Pancreas (tissue), 10 donors: Measurements from ENCODE around the gene BMAL1. TPM values are rescaled to one million over a fixed set of nuclear protein-coding genes. Genes with fewer than 3 reads are reported as not detected.

Source experiments
- ATAC-seq, 4 donors: fragments of 200-7000 bp; cut with Tn5 transposase; one replicate each; pipeline versions ENCODE4 v1.8.0 to v1.9.1; 2020; ENCODE audit warnings: mild to moderate bottlenecking in 4 of 4, moderate library complexity in 4 of 4
- DNase-seq, 6 donors: peaks; one replicate each; pipeline ENCODE4 v3.0.0-alpha.2; 2020
- FAIRE-seq: peaks from 2 replicates; lab custom pipeline; 2012; peaks lifted over from hg19 to GRCh38; lab: Jason Lieb, UNC
- H3K27ac ChIP-seq, 4 donors: fragments of 200-600 bp; sonication (generic); 1 replicate in 3 of 4; 2 replicates in 1 of 4; pipeline versions ENCODE4 v1.5.0 to v1.8.0; 2020
- H3K27me3 ChIP-seq, 4 donors: fragments of 200-600 bp; one replicate each; pipeline ENCODE4 v1.8.0; 2021
- H3K36me3 ChIP-seq, 3 donors: fragments of 200-600 bp; sonication (generic) in 1 of 3; one replicate each; pipeline versions ENCODE4 v1.5.0 to v1.8.0; 2020 to 2021
- H3K4me1 ChIP-seq, 3 donors: fragments of 200-600 bp; one replicate each; pipeline ENCODE4 v1.8.0; 2021
- H3K4me3 ChIP-seq, 4 donors: fragments of 200-600 bp; sonication (generic) in 2 of 4; one replicate each; pipeline versions ENCODE4 v1.5.0 to v1.8.0; 2020 to 2021
- H3K9me3 ChIP-seq, 4 donors: fragments of 200-600 bp; one replicate each; pipeline ENCODE4 v1.8.0; 2021
- CTCF ChIP-seq, 4 donors: fragments of 200-600 bp; sonication (generic) in 3 of 4; IDR thresholded peaks; one replicate each; pipeline versions ENCODE4 v1.5.0 to v1.8.0; 2021; ENCODE audit warnings: antibody characterized with exemption in 4 of 4
- WGBS, 2 donors: extraction: QIAGEN DNeasy Blood & Tissue Kit; methylation state at CpG; one replicate each; pipeline ENCODE4 v1.1.7; 2013; 5-methylcytosine and 5-hydroxymethylcytosine counted together
- intact Hi-C, 3 donors: fragments of 100-400 bp; cut with DNase I; formaldehyde crosslinking; loops; one replicate each; pipeline versions ENCODE4 v1.11.1 to v1.14.2; 2022
- polyA plus RNA-seq, 2 donors: library from polyadenylated mRNA; stranded (reverse); fragments of 200-250 nt; gene quantifications; one replicate each; pipeline ENCODE4 v1.2.3, GENCODE V29; 2013
- total RNA-seq, 6 donors: library from RNA; stranded (reverse); fragmentation: NEBNext Ultra II Directional in 4 of 6; extraction: Animal tissue kit (Norgen Biotek cat#: 25700) in 4 of 6; gene quantifications; one replicate each; pipeline versions ENCODE4 v1.2.1 to v1.2.4, GENCODE V29; 2021 to 2023
- donor health status: healthy with polysubstance abuse.
- donor health status: DM: no; HTN: no; CAD: no; lungs with moderate emphysema.
- donor health status: DM: no; HTN: no; CAD: no.
- donor health status: control.
- donor health status: control.
- donor health status: Bipolar disorder and iron deficiency.
- donor health status: DM: yes; HTN: yes; CAD: no.
- donor health status: DM: no; HTN: no; CAD: no.
- donor health status: DM: no; HTN: no; CAD: no.
- donor health status: DM: yes; HTN: yes; CAD: no.

Gene BMAL1
- total and polyA plus RNA-seq, 8 donors, result 6.1 to 17.3 (median 12.5) TPM

DNA sequence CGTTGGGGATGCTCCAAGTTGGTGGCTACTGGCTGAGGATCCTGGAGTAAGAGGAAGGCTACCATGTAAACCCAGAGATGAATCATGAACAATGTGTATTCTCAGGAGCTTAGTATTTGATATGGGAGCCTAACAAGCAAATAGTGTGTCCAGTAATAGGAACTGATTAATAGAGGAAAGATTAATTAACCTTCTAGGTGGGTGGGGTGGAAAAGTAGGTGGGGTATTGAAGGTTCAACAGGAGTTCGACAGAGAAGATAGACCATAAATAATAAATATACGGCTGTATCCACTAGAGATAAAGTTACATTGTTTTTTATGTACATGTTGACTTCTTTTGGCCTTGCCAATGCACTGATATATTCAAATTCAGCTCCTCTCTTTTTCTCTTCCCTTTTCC, 43.1 kb downstream of the BMAL1 start:
- ATAC-seq (no peak), FAIRE-seq (no peak), DNase-seq (no peak)
- Histone ChIP-seq H3K9me3 (no peaks in the 10 kb centered on the region), H3K27me3 (no peaks in the 10 kb centered on the region), H3K36me3 (no peaks in the 10 kb centered on the region), H3K4me3 (no peak overlapping the region), H3K4me1 (peaks cover 0 to 4% (median 4%) of the 10 kb centered on the region in 3 donors), H3K27ac (no peak overlapping the region)
- no peak for TF ChIP-seq CTCF (IDR thresholded peaks at IDR 0.05)
- intact Hi-C loops, result loop anchor here in 1 of 3 donors (5.0 kb wide), 1 partner anchor 38 kb away; no protein-coding TSS in a partner anchor
- 74 to 90% methylated on average over 3 of the region's 3 CpGs for WGBS, 2 donors

DNA sequence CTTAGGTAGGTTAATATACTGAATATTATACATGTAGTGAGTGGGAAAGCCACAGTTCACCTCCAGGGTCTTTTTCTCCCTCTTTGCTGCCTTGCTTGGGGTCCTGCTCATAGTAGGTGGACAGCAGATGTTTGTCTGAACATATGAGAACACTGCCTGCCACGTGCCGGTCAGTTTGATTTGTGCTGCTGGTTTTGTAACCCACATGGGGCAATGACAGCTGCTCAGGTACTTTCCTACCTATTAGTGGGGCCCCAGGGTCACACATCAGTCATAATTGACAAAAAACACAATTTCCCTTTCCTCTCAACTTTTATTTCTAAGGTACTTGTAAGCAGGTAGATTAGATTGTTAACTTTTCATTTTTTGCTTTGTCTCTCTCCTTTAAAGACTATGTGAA, 43.8 kb downstream of the BMAL1 start:
- FAIRE-seq (no peak), DNase-seq (no peak), ATAC-seq (no peak)
- Histone ChIP-seq H3K27me3 (no peaks in the 10 kb centered on the region), H3K4me1 (peaks cover 0 to 4% (median 4%) of the 10 kb centered on the region in 3 donors), H3K9me3 (no peaks in the 10 kb centered on the region), H3K4me3 (no peak overlapping the region), H3K27ac (no peak overlapping the region), H3K36me3 (no peaks in the 10 kb centered on the region)
- TF ChIP-seq CTCF (IDR thresholded peaks at IDR 0.05), result no peak
- intact Hi-C loops, result loop anchor here in 1 of 3 donors (5.0 kb wide), 1 partner anchor 39 kb away; no protein-coding TSS in a partner anchor
- 80 to 82% methylated on average over 2 of the region's 2 CpGs for WGBS, 2 donors

DNA sequence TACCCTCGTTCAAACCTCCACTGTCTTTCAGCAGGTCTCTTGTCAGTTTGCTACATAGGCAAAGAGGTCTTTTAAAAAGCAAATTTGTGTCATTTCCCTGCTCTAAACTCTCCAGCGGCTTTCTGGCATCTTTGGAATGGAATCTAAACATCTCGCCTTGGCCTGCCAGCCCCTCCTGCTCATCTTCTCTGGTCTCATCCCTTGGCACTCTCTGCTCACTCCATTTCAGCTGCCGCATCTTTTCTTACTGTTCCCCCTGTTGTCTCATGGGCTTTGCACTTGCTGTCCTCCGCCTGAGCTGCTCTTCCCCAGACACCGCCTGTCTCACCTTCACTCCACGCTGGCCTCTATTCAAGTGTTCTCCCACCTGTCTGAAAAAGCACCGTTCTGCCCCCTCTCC, 46.6 kb downstream of the BMAL1 start:
- WGBS, 2 donors, result 92 to 95% methylated on average over 8 of the region's 8 CpGs
- no peak overlapping the region for H3K4me3 ChIP-seq
- ATAC-seq (no peak), FAIRE-seq (no peak), DNase-seq (no peak)
- H3K27me3 ChIP-seq, result no peaks in the 10 kb centered on the region
- intact Hi-C loops, result loop anchor here in 1 of 3 donors (5.0 kb wide), 1 partner anchor 42 kb away; no protein-coding TSS in a partner anchor
- H3K36me3 ChIP-seq, result no peaks in the 10 kb centered on the region
- no peak overlapping the region for H3K27ac ChIP-seq
- H3K4me1 ChIP-seq, result peaks cover 0 to 2% (median 0%) of the 10 kb centered on the region in 3 donors
- H3K9me3 ChIP-seq, result no peaks in the 10 kb centered on the region
- no peak for TF ChIP-seq CTCF (IDR thresholded peaks at IDR 0.05)

DNA sequence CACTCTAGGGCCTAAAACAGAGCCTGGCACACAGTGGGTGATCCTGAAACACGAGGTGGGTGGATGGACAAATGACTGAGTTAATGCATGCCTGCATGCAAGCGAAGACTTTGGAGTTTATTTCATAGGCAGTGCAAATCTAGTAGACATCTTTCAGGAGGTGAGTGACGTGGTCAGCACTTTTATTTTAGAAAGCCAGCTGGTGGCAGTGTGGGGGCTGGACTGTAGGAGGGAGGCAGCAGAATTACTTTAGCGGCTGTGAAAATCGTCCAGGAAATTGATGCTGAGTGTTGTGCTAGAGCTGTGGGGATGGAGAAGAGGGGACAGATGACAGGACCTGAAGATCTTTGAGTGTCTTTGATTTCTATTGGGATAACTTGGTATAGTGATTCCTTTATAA, 47.1 kb downstream of the BMAL1 start:
- intact Hi-C loops, result loop anchor here in 1 of 3 donors (5.0 kb wide), 1 partner anchor 42 kb away; no protein-coding TSS in a partner anchor
- no peak overlapping the region for H3K27ac ChIP-seq
- H3K4me1 ChIP-seq, result no peaks in the 10 kb centered on the region
- no peak for TF ChIP-seq CTCF (IDR thresholded peaks at IDR 0.05)
- ATAC-seq, result no peak
- FAIRE-seq, result no peak
- no peak for DNase-seq
- H3K27me3 ChIP-seq, result no peaks in the 10 kb centered on the region
- H3K4me3 ChIP-seq, result no peak overlapping the region
- WGBS, 2 donors, result 77 to 83% methylated on average over 5 of the region's 5 CpGs
- H3K36me3 ChIP-seq, result no peaks in the 10 kb centered on the region
- H3K9me3 ChIP-seq, result no peaks in the 10 kb centered on the region

- DNase-seq, result no peak
- Histone ChIP-seq H3K27me3 (no peaks in the 10 kb centered on the region), H3K27ac (no peak overlapping the region), H3K36me3 (no peaks in the 10 kb centered on the region), H3K4me3 (no peak overlapping the region), H3K9me3 (no peaks in the 10 kb centered on the region), H3K4me1 (peaks cover 1 to 9% (median 6%) of the 10 kb centered on the region in 3 donors)
- 76 to 77% methylated on average over 4 of the region's 4 CpGs for WGBS, 2 donors
- no peak for TF ChIP-seq CTCF (IDR thresholded peaks at IDR 0.05)
- intact Hi-C loops, result no loop called here
- no peak for FAIRE-seq
- ATAC-seq, result no peak
Observed at GRCh38 chr11:13327421-13327820, 49.8 kb downstream of the BMAL1 start.
